KBM-7 (cell line): Measurements from ENCODE around the gene FIGNL2.

Experiments used
- DNase-seq: peaks from one replicate; pipeline ENCODE4 v3.0.0-alpha.2; 2015
- in situ Hi-C: fragments of 300-500 bp; cut with MboI; formaldehyde crosslinking; loops from 2 replicates; pipeline ENCODE4 v1.14.3; 2020; ENCODE audit warnings: low sequenced_read_pairs, low pct_unique_long_range_greater_than_20kb, mixed read lengths

FIGNL2 gene

GRCh38 chr12:51863363-51863932 lies 14.9 kb upstream of the FIGNL2 start:
- in situ Hi-C loops, result no loop called here
- no peak for DNase-seq

GRCh38 chr12:51862947-51863346 lies 14.4 kb upstream of the FIGNL2 start:
- no peak for DNase-seq
- in situ Hi-C loops, result no loop called here

- in situ Hi-C loops, result no loop called here
- DNase-seq, result no peak
Measured at GRCh38 chr12:51860986-51861385, 12.5 kb upstream of the FIGNL2 start.

- in situ Hi-C loops, result no loop called here
- DNase-seq, result no peak
Measured at GRCh38 chr12:51855586-51856428, 7.3 kb upstream of the FIGNL2 start.

- no peak for DNase-seq
- in situ Hi-C loops, result no loop called here
Measured at GRCh38 chr12:51852404-51853137, 4.1 kb upstream of the FIGNL2 start.

- in situ Hi-C loops, result no loop called here
- DNase-seq, result no peak
Measured at GRCh38 chr12:51851413-51852124, 3.1 kb upstream of the FIGNL2 start.

- no peak for DNase-seq
- in situ Hi-C loops, result no loop called here
Measured at GRCh38 chr12:51850965-51851299, 2.4 kb upstream of the FIGNL2 start.

- DNase-seq, result no peak
Measured at GRCh38 chr12:51850081-51850964, 1.8 kb upstream of the FIGNL2 start.

GRCh38 chr12:51848841-51849735 lies 570 bp upstream of the FIGNL2 start:
- in situ Hi-C loops, result no loop called here
- DNase-seq, result no peak

More at GRCh38 chr12:51850081-51850964, 1.8 kb upstream of the FIGNL2 start:
- in situ Hi-C loops, result no loop called here

- DNase-seq, result no peak
- in situ Hi-C loops, result no loop called here
Measured at GRCh38 chr12:51847643-51848325, 734 bp downstream of the FIGNL2 start.

GRCh38 chr12:51846911-51847642 lies 1.4 kb downstream of the FIGNL2 start:
- in situ Hi-C loops, result no loop called here
- DNase-seq, result no peak

GRCh38 chr12:51846271-51846691 lies 2.2 kb downstream of the FIGNL2 start:
- DNase-seq, result no peak
- in situ Hi-C loops, result no loop called here

- in situ Hi-C loops, result no loop called here
- DNase-seq, result no peak
Measured at GRCh38 chr12:51845482-51845881, 3.0 kb downstream of the FIGNL2 start.

GRCh38 chr12:51844854-51845253 lies 3.7 kb downstream of the FIGNL2 start:
- in situ Hi-C loops, result no loop called here
- no peak for DNase-seq

- in situ Hi-C loops, result no loop called here
- no peak for DNase-seq
Measured at GRCh38 chr12:51841727-51842126, 6.8 kb downstream of the FIGNL2 start.

GRCh38 chr12:51840966-51841365 lies 7.6 kb downstream of the FIGNL2 start:
- in situ Hi-C loops, result no loop called here
- DNase-seq, result no peak
